Amniotic stem cell (primary cell): ENCODE data around the gene TCERG1.
"Not testable (repeated sequence)": the region's sequence is repeated elsewhere in the genome, so short reads cannot be mapped to it uniquely, and the experiment has no call there.

Experiments
- DNase-seq: peaks from one replicate; lab custom pipeline; 2025; lab: John Stamatoyannopoulos, UW

The TCERG1 gene

GRCh38 chr5:146521403-146522106 is 74.4 kb downstream of the TCERG1 start:
- DNase-seq, result no peak

GRCh38 chr5:146523698-146524097 is 76.6 kb downstream of the TCERG1 start:
- DNase-seq, result no peak

DNA sequence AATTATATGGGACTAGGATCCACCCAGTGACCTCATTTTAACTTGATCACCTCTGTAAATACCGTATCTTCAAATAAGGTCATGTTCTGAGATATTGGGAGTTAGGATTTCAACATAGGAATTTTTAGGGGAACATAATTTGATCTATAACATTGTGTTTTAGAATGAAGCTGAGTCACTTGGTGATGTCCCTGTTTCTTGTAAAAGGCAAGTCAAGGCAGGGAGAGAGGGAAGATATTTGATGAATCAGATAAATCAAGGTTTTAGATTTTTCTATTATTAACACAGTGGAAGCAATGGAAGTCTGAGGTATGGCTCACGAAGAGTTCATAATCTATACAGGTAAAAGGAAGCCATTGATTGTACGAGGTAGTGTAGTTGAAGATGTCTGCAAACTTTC is 80.7 kb downstream of the TCERG1 start:
- DNase-seq, result no peak

GRCh38 chr5:146528236-146528635 is 81.1 kb downstream of the TCERG1 start:
- DNase-seq, result no peak

DNA sequence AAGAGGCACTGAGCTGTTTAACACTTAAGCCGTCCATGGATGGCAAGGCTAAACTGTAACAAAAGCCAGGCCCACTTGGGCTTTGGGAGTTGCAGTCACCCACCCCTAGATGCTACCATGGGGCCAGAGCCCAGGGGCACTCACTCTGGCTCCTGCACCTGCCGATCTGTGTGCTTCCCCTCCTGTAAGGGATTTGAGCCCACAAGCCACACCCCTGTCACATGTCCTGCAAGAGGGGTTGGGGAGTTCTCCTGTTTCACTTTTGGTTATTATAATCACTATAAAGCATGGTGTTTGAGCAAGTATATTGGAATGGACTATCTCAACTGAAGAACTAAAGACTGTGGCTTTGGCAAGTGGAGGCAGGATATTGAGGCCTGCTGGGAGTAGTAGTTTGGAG is 82.9 kb downstream of the TCERG1 start:
- DNase-seq, result no peak

GRCh38 chr5:146533260-146533857 is 86.2 kb downstream of the TCERG1 start:
- peak; percentile 23 for DNase-seq

GRCh38 chr5:146533882-146534281 is 86.7 kb downstream of the TCERG1 start:
- no peak for DNase-seq

DNA sequence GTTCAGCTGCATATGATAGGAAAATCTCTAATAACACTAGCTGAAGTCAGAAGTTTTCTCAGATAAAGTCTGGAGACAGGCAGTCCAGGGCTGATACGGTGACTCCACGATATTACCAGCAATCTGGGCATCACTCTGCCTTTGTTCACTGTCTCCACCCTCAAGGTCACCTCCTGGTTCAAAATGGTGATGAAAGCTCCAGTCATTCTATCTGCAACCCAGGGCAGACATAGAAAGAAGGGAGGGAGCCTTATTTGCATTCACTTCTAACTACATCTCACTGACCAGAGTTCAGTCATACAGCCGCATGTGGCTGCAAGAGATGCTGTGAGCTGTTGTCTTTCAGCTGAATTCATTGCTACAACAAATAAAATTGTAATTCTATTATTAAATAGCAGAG is 91.3 kb downstream of the TCERG1 start:
- no peak for DNase-seq

DNA sequence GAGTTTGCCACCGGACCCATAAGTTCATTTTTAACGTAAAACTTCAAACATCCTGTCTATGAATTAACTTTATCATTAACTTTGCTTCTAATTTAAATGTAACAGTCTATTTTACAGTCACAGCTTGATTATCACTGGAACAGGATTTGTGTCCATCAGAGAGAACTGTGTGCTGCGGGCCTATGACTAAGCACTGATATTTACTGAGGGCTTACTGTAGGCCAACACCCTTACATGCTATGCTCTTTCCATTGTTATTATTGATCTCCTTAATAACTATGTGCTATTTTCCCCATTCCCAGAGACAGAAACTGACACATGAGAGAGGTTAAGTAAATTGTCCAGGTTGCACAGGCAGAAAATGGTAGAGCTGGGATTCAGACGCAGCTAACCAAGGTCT is 92.8 kb downstream of the TCERG1 start:
- DNase-seq, result no peak

GRCh38 chr5:146540414-146540813 is 93.3 kb downstream of the TCERG1 start:
- no peak for DNase-seq

DNA sequence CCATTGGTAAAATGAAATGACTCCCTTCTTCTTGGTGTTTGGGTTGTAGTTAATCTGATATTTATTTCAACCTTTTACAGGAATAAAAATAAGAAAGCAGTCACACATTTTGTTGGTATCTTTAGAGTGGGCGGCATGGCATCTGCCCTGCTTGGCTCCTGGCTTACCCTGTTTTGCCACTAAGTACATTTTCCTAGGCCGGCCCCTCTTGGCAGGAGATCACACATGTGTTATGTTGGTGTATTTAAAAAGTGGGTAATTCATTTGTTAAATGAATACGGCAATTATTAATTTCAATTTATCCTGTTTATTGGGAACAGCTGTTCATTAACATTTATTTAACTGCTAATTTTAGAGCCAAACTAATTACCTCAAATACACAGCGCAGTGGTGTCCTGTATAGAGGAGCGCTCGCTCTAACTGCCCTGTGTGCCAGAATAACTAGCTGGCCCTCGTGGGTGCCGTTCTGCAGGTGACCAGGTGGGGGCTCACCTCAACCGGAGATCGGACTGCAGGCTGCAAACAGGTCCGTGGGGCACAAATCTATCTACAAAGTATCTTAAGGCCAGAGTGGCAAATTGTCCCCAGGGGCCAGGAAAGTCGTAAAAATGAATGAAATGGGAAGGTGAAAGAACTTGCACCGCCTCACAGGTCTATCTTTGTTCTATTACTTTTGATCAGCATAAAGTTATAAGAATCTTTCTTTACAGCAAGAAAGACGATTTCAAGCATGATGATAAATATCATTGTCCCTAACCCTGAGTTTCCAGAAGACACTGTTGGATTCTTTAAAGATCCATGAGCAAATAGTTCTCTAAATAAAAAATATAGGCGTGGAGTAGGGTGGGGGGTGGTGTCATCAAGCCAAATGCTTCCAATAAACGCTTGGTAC is 95.1 kb downstream of the TCERG1 start:
- peak; percentile 46 for DNase-seq

- no peak for DNase-seq
Measured at GRCh38 chr5:146544232-146544631, 97.1 kb downstream of the TCERG1 start.

DNA sequence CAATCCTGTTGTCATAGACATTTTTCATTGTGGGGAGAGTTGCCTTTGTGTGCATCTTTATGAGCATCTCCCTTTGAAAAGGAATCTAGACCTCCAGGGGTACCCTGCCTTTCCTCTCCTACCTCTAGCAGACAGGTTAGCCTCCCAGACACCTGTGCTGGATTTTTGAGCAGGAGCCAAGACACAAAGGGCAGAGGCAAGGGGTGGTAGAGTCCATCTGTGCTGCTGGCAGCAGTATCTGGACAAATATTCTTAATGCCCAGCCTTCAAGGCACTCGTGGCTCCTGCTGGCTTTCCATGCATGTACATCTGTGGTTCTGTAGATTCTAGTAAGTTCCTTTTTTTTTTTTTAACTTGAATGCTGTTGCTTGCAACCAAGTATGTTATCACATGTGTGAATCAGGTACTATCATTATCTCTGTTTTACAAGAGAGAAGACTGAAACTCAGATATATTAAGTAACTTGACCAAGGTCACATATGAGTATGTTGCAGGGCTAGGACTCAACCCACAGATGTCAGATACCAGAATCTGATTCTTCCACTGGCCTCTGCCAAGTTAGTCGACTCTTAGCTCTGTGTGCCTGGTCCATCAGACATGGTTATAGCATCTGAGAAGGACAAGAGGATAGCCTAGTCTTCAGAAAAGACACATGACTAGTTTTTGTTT is 101.8 kb downstream of the TCERG1 start:
- DNase-seq, result no peak

DNA sequence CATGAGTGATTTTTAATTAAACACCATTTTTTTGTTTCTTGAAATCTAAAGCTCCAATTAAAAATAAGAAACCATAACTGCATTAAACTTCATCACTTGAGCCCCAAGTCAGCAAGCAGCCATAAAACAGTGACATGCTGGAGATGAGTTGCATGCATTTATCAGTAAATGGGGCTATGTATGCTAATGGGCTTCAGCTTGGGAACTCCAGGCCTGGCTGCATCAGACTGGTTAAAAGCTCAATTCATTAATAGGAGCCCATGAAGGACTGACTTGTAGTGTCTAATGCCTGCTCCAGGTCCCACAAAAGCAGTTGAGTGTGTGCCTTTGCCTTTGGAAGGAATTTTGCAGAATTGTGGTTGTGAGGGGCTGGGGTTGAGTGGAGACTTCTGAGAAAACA is 102.5 kb downstream of the TCERG1 start:
- no peak for DNase-seq

DNA sequence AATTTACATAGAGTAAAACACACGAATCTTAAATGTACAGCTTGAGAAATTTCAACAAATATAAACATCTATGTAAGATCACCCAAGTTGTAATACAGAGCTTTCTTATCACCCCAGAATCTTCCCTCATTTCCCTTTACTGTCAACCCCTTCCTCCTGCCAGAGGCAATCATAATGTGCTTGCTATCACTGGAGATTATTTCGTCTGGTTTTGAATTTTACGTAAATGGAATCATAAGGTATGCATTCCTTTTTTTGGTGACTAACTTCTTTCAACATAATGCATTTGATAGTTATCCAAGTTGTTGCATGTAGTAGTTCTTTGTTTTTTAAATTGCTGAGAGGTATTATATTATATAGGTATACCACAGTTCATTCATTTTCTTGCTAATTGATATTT is 106.3 kb downstream of the TCERG1 start:
- no peak for DNase-seq

DNA sequence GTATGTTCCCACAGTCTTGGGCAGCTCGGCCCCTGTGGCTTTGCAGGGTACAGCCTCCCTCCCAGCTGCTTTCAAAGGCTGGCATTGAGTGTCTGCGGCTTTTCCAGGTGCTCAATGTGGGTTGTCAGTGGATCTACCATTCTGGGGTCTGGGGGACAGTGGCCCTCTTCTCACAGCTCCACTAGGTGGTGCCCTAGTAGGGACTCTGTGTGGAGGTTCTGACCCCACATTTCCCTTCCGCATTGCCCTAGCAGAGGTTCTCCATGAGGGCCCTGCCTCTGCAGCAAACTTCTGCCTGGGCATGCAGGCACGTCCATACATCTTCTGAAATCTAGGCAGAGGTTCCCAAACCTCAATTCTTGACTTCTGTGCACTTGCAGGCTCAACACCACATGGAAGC is 109.8 kb downstream of the TCERG1 start:
- DNase-seq, result not testable (repeated sequence)

DNA sequence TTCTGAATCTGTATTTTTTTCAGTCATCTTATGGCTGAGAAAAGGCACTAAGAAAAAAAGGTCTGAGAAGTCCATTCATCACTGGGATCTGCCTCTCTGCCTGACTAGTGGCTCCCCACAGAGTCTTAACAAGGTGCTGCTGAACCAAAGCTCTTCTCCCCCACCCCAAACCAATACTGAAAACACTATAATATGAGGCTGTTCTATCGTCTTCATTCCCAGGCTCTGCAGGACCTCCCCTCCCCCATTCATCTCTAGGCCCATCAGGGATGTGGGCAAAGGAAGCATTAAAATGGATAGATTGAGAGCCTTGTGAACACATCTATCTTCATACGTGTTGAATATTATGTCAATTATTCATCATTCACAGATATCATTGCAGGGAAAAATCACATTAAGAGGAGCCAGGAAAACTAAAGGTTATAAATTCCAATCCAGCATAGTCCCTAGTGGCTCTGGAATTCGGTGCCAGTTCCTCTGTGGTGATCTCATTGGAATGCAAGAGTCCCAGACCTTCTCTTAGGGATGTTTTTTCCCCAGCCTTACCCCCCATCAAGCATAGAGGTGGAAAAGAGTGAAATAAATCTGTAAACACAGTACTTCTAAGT is 113.2 kb downstream of the TCERG1 start:
- DNase-seq, result no peak
